Mesendoderm (in vitro differentiated cells): ENCODE data around the gene DALRD3.

ENCODE experiments used
- DNase-seq: peaks from one replicate; pipeline ENCODE4 v3.0.0; 2013
- H2AK5ac ChIP-seq: 2 replicates; pipeline ENCODE4 v1.6.1; 2013; ENCODE audit warnings: low read length, inconsistent platforms
- H2BK120ac ChIP-seq: 2 replicates; pipeline ENCODE4 v1.6.1; 2013; ENCODE audit warnings: low read depth, mild to moderate bottlenecking, low read length, moderate library complexity, mixed read lengths
- H2BK15ac ChIP-seq: replicated peaks from 2 replicates; pipeline ENCODE4 v1.6.1; 2013; ENCODE audit warnings: low read depth, mild to moderate bottlenecking, moderate library complexity
- H2BK5ac ChIP-seq: 2 replicates; pipeline ENCODE4 v1.6.1; 2013; ENCODE audit warnings: low read length, inconsistent platforms
- H3K18ac ChIP-seq: 2 replicates; pipeline ENCODE4 v1.6.1; 2013; ENCODE audit warnings: mild to moderate bottlenecking, low read length, mixed read lengths
- H3K23ac ChIP-seq: one replicate; pipeline ENCODE4 v1.6.1; 2013; ENCODE audit warnings: low read length
- H3K27ac ChIP-seq: 2 replicates; pipeline ENCODE4 v1.5.1; 2013; ENCODE audit warnings: low read depth, mild to moderate bottlenecking, inconsistent platforms, low read length, moderate library complexity
- H3K27me3 ChIP-seq: 2 replicates; pipeline ENCODE4 v1.6.1; 2013; ENCODE audit warnings: low read length, control low read depth, mild to moderate bottlenecking, inconsistent platforms; ENCODE audit not compliant: insufficient read depth, poor library complexity
- H3K36me3 ChIP-seq: 2 replicates; pipeline ENCODE4 v1.6.1; 2013; ENCODE audit warnings: low read length, inconsistent platforms; ENCODE audit not compliant: control insufficient read depth, insufficient read depth
- H3K4ac ChIP-seq: one replicate; pipeline ENCODE4 v1.6.1; 2013; ENCODE audit warnings: low read depth, mild to moderate bottlenecking, low read length, moderate library complexity
- H3K4me1 ChIP-seq: 2 replicates; pipeline ENCODE4 v1.6.1; 2013; ENCODE audit warnings: low read depth, low read length, inconsistent platforms; ENCODE audit not compliant: control insufficient read depth
- H3K4me2 ChIP-seq: 2 replicates; pipeline ENCODE4 v1.6.1; 2013; ENCODE audit warnings: low read length
- H3K4me3 ChIP-seq: 2 replicates; pipeline ENCODE4 v1.5.1; 2013; ENCODE audit warnings: mild to moderate bottlenecking, low read length
- H3K56ac ChIP-seq: one replicate; pipeline ENCODE4 v1.6.1; 2013; ENCODE audit warnings: low read length
- H3K79me1 ChIP-seq: 2 replicates; pipeline ENCODE4 v1.6.1; 2013; ENCODE audit warnings: low read length, inconsistent platforms
- H3K79me2 ChIP-seq: 2 replicates; pipeline ENCODE4 v1.6.1; 2013; ENCODE audit warnings: mild to moderate bottlenecking, low read length; ENCODE audit not compliant: control insufficient read depth, insufficient read depth
- H3K9ac ChIP-seq: 2 replicates; pipeline ENCODE4 v1.6.1; 2013; ENCODE audit warnings: low read length, inconsistent platforms
- H4K5ac ChIP-seq: one replicate; pipeline ENCODE4 v1.6.1; 2013; ENCODE audit warnings: low read length
- H4K8ac ChIP-seq: one replicate; pipeline ENCODE4 v1.6.1; 2013; ENCODE audit warnings: low read depth, mild to moderate bottlenecking, control low read depth, low read length, moderate library complexity
- WGBS: extraction: QIAGEN DNeasy Blood & Tissue Kit; methylation state at CpG from one replicate; pipeline ENCODE4 v1.1.7; 2013; ENCODE audit warnings: low lambda C conversion rate, missing lambda C conversion rate; ENCODE audit not compliant: insufficient coverage; ENCODE audit errors: extremely low coverage; 5-methylcytosine and 5-hydroxymethylcytosine counted together

DALRD3 gene

DNA sequence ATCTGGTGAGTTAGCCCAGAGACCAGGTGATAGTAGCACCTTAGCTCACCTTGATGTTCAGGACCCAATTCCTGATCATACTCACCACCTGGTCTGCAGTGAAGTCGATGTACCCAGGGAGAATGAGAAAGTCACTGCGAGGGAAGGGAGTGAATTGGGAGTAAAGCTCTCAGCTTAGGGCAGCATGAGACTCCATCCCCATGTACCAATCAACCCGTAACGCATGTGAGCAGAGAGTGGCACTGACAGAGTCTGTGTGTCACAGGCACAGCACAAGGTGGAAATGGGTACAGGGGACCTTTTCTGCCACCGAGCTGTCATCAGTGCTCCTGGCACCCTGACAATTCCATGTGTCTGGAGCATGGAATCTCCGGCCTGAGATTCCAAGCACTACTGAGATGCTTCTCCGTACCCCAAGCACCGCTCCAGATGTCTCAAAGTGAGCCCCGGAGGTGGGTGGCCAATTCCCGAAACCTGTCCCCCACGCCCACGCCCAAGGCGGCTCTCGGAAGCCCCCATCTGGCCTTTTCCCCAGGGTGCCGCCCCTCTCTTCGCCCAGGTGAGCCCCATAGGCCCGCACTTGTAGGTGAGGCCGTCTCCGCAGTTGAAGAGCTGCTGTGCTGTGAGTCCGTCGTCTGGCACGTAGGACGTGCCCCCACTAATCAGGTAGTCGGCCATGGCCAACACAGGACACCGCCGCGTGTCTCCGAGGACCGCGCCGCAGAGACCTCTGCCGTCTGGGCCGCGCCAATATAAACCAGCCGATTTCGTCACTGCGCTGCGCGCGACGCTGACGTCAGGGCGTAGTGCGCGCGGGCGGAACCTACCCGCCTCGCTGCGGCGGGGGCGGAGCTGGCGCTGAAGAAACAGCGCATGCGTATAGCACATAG is 10.5 kb upstream of the DALRD3 start, which contains the start of gene IMPDH2:
Gene IMPDH2, minus strand, starts transcription at position 726 of the 890 bp plus-strand sequence. Its CDS starts 48 bp downstream, at position 678.
- Histone ChIP-seq H4K8ac (no peak within 1 kb of the TSS), H3K27ac (peak within 1 kb of the TSS; percentile 24), H2BK15ac (no peak within 1 kb of the TSS), H3K4me3 (peak within 1 kb of the TSS; percentile 18), H3K23ac (no peak within 1 kb of the TSS), H3K4ac (peak within 1 kb of the TSS; percentile 36), H3K79me2 (peaks cover 10% of the 10 kb centered on the region), H2BK5ac (no peak within 1 kb of the TSS), H3K27me3 (no peaks in the 10 kb centered on the region), H2BK120ac (no peak within 1 kb of the TSS), H4K5ac (no peak within 1 kb of the TSS), H3K56ac (peak within 1 kb of the TSS; percentile 90), H3K4me2 (peak within 1 kb of the TSS; percentile 94), H3K4me1 (peaks cover 10% of the 10 kb centered on the region), H3K9ac (peak within 1 kb of the TSS; percentile 77), H3K36me3 (peaks cover 30% of the 10 kb centered on the region), H3K18ac (peak within 1 kb of the TSS; percentile 70), H3K79me1 (peaks cover 14% of the 10 kb centered on the region), H2AK5ac (peak within 1 kb of the TSS; percentile 90)
- peak; percentile 94 for DNase-seq
- WGBS = no CpG with 5 or more reads among the region's 55 CpGs

DNA sequence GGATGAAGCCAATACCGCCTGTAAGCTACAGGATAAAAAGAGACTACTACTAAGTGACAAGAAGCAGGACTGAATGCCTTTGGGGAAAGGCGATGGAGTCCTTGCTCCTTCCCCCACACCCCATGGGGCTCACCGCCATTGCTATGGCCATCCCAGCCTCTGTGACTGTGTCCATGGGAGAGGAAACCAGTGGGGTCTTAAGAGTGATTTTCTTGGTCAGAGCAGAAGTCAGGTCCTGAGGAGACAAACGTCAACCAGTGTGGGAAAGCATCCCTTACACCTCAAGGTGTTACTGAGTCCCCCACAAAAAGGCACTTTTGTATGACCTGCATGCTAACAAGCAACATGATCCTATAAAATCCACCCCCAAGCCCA is 9.9 kb upstream of the DALRD3 start:
- H2BK120ac ChIP-seq = no peak overlapping the region
- no peak overlapping the region for H3K4ac ChIP-seq
- peak overlapping the region; percentile 90 for H3K56ac ChIP-seq
- no peak overlapping the region for H2AK5ac ChIP-seq
- no peak overlapping the region for H4K5ac ChIP-seq
- H3K27ac ChIP-seq = no peak overlapping the region
- peaks cover 10% of the 10 kb centered on the region for H3K4me1 ChIP-seq
- H3K4me2 ChIP-seq = peak overlapping the region; percentile 94
- H3K36me3 ChIP-seq = peaks cover 29% of the 10 kb centered on the region
- no peak overlapping the region for H3K23ac ChIP-seq
- no peak overlapping the region for H4K8ac ChIP-seq
- H3K4me3 ChIP-seq = no peak overlapping the region
- WGBS = no CpG with 5 or more reads among the region's 4 CpGs
- no peak overlapping the region for H2BK15ac ChIP-seq
- H3K79me1 ChIP-seq = peaks cover 14% of the 10 kb centered on the region
- no peaks in the 10 kb centered on the region for H3K27me3 ChIP-seq
- peak overlapping the region; percentile 77 for H3K9ac ChIP-seq
- H3K18ac ChIP-seq = no peak overlapping the region
- no peak for DNase-seq
- H2BK5ac ChIP-seq = no peak overlapping the region
- H3K79me2 ChIP-seq = peaks cover 10% of the 10 kb centered on the region

DNA sequence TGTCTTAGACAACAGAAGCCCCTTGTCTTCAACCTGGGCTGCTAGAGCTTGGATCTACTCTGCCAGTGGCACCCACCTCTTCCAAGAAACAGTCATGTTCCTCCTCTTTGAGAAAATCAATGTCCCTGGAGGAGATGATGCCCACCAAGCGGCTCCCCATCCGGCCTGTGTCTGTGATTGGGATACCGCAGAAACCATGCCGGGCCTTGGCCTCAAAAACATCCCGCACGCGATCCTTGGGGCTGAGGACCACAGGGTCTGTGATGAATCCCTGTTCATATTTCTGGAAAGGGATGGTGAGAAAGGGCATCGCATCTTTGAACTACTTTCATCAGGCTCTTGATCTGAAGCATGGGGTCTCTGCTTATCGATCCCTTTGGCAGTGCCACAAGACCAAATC is 9.3 kb upstream of the DALRD3 start:
- no peak for DNase-seq
- H3K27me3 ChIP-seq = no peaks in the 10 kb centered on the region
- H3K79me2 ChIP-seq = peaks cover 16% of the 10 kb centered on the region
- H3K4me3 ChIP-seq = no peak overlapping the region
- H3K4me2 ChIP-seq = no peak overlapping the region
- H4K8ac ChIP-seq = no peak overlapping the region
- H3K23ac ChIP-seq = no peak overlapping the region
- no peak overlapping the region for H2AK5ac ChIP-seq
- H4K5ac ChIP-seq = no peak overlapping the region
- peaks cover 17% of the 10 kb centered on the region for H3K79me1 ChIP-seq
- H2BK5ac ChIP-seq = no peak overlapping the region
- H2BK15ac ChIP-seq = no peak overlapping the region
- no peak overlapping the region for H3K27ac ChIP-seq
- H3K36me3 ChIP-seq = peaks cover 25% of the 10 kb centered on the region
- H3K18ac ChIP-seq = no peak overlapping the region
- no CpG with 5 or more reads among the region's 9 CpGs for WGBS
- no peak overlapping the region for H2BK120ac ChIP-seq
- no peak overlapping the region for H3K56ac ChIP-seq
- no peak overlapping the region for H3K4ac ChIP-seq
- H3K4me1 ChIP-seq = peaks cover 14% of the 10 kb centered on the region
- H3K9ac ChIP-seq = peak overlapping the region; percentile 25

DNA sequence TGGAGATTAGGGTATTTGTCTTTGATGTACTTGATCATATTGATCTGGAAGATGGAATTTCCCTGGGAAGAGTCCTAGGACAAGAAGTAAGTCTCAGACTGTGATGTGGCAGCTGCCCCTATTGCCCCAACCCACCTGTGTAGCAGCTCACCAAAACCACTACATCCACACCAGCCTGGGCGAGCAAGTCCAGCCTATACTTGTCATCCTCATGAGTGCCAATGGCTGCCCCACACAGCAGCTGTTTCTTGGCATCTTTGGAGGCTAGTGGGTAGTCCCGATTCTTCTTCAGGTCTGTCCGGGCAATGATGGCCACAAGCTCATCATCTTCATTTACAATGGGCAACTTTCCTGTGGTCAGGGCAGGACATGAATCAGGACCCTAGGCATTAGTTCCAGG is 8.2 kb upstream of the DALRD3 start:
- no peak overlapping the region for H3K4me2 ChIP-seq
- peaks cover 14% of the 10 kb centered on the region for H3K4me1 ChIP-seq
- no peak overlapping the region for H4K8ac ChIP-seq
- H3K9ac ChIP-seq = no peak overlapping the region
- H3K27ac ChIP-seq = no peak overlapping the region
- H3K27me3 ChIP-seq = no peaks in the 10 kb centered on the region
- no peak overlapping the region for H2BK15ac ChIP-seq
- WGBS = no CpG with 5 or more reads among the region's 3 CpGs
- H2BK5ac ChIP-seq = no peak overlapping the region
- no peak for DNase-seq
- H3K56ac ChIP-seq = no peak overlapping the region
- peaks cover 20% of the 10 kb centered on the region for H3K79me1 ChIP-seq
- no peak overlapping the region for H2BK120ac ChIP-seq
- no peak overlapping the region for H4K5ac ChIP-seq
- H3K23ac ChIP-seq = no peak overlapping the region
- no peak overlapping the region for H3K4me3 ChIP-seq
- no peak overlapping the region for H3K4ac ChIP-seq
- H3K18ac ChIP-seq = no peak overlapping the region
- H3K79me2 ChIP-seq = peaks cover 20% of the 10 kb centered on the region
- peaks cover 23% of the 10 kb centered on the region for H3K36me3 ChIP-seq
- H2AK5ac ChIP-seq = no peak overlapping the region

DNA sequence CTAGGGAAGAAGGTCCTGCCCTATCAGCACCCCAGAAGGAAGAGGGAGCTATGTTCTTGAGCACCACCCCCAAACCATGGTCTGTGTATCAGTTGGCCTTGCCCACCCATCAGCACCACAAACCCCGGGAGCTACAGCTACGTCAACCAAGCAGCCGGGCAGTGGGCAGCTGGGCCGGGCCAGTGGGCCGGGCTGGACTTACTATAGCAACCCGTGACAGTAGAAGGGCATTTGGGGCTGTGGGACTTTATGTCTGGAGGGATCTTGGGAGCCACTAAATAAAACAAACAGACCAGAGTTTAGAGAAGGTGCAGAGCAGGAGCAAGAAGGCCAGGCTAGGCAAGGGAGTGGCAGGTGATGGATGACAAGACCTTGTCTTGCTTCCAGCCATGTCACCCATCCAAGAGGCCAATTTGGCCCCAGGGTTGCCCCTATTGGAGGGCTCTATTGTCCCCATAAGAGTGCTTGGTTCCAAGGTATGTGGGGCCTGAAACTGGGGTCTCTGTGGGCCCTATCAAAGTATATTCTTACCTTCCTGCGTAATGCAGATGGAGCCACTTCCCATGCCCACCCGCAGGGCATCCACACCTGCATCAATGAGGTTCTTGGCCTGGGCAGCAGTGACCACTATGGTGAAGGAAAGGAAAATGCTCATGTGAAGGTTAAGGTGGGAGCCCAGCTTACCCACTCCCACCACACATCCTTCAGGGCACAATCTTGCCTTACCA is 7.6 kb upstream of the DALRD3 start:
- peaks cover 20% of the 10 kb centered on the region for H3K79me2 ChIP-seq
- no peak overlapping the region for H3K9ac ChIP-seq
- peaks cover 20% of the 10 kb centered on the region for H3K36me3 ChIP-seq
- H4K8ac ChIP-seq = no peak overlapping the region
- H3K23ac ChIP-seq = no peak overlapping the region
- no peak overlapping the region for H3K4ac ChIP-seq
- no peak overlapping the region for H2AK5ac ChIP-seq
- H3K4me1 ChIP-seq = peaks cover 14% of the 10 kb centered on the region
- H3K18ac ChIP-seq = no peak overlapping the region
- H3K27me3 ChIP-seq = no peaks in the 10 kb centered on the region
- peaks cover 20% of the 10 kb centered on the region for H3K79me1 ChIP-seq
- DNase-seq = no peak
- H2BK120ac ChIP-seq = no peak overlapping the region
- no peak overlapping the region for H3K4me2 ChIP-seq
- no peak overlapping the region for H4K5ac ChIP-seq
- H2BK15ac ChIP-seq = no peak overlapping the region
- no peak overlapping the region for H3K56ac ChIP-seq
- no peak overlapping the region for H3K27ac ChIP-seq
- H2BK5ac ChIP-seq = no peak overlapping the region
- WGBS = no CpG with 5 or more reads among the region's 8 CpGs
- no peak overlapping the region for H3K4me3 ChIP-seq
